Thyroid gland (tissue), 4 donors: ENCODE data around the gene DGKH.

Source experiments
- POLR2A ChIP-seq, 2 donors: fragments of 450-650 bp; IDR thresholded peaks; one replicate each; pipeline ENCODE4 v1.6.1; 2017; ENCODE audit warnings: antibody characterized with exemption in 2 of 2, mild to moderate bottlenecking in 2 of 2, moderate library complexity in 1 of 2
- TF ChIP-seq, protein P1 (sequence below), 6 experiments: fragments of 200-600 bp in 3 of 6; fragments of 450-650 bp in 3 of 6; sonication (generic) in 3 of 6; IDR thresholded peaks; one replicate each; pipeline ENCODE4 v1.5.1; 2016 to 2019; ENCODE audit warnings: antibody characterized with exemption in 6 of 6, mild to moderate bottlenecking in 2 of 6, inconsistent platforms in 1 of 6, moderate library complexity in 1 of 6

DNA sequence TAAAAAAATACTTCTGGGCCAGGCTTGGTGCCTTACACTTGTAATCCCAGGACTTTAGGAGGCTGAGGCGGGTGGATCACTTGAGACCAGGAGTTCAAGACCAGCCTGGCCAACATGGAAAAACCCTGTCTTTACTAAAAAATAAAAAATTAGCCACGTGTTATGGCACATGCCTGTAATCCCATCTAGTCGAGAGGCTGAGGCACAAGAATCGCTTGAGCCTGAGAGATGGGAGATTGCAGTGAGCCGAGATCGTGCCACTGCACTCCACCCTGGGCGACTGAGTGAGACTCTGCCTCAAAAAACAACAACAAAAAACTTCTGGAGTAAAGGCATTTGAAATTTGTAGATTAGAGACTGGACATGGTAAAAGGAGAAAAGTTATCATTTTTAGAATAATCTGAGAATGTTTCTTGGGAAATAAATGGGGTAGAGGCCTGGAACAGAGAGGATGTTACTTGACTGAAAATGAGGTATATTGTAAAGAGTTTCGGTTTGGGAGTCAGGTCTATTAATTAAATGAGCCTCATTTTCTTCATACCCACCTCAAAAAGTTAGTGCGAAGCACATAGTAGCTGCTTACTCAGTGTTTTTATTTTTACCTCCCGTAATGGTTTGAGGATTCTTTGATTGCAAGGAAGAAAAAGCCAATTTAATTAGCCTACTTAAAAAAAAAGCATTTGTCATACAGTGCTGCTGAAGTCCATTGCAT is 226.1 kb downstream of the DGKH start:
- TF ChIP-seq, protein P1, sequence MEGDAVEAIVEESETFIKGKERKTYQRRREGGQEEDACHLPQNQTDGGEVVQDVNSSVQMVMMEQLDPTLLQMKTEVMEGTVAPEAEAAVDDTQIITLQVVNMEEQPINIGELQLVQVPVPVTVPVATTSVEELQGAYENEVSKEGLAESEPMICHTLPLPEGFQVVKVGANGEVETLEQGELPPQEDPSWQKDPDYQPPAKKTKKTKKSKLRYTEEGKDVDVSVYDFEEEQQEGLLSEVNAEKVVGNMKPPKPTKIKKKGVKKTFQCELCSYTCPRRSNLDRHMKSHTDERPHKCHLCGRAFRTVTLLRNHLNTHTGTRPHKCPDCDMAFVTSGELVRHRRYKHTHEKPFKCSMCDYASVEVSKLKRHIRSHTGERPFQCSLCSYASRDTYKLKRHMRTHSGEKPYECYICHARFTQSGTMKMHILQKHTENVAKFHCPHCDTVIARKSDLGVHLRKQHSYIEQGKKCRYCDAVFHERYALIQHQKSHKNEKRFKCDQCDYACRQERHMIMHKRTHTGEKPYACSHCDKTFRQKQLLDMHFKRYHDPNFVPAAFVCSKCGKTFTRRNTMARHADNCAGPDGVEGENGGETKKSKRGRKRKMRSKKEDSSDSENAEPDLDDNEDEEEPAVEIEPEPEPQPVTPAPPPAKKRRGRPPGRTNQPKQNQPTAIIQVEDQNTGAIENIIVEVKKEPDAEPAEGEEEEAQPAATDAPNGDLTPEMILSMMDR (IDR thresholded peaks at IDR 0.05), result no peak
- TF ChIP-seq POLR2A (IDR thresholded peaks at IDR 0.05), result no peak
